ENCODE results near the gene TRAF3.

DNA sequence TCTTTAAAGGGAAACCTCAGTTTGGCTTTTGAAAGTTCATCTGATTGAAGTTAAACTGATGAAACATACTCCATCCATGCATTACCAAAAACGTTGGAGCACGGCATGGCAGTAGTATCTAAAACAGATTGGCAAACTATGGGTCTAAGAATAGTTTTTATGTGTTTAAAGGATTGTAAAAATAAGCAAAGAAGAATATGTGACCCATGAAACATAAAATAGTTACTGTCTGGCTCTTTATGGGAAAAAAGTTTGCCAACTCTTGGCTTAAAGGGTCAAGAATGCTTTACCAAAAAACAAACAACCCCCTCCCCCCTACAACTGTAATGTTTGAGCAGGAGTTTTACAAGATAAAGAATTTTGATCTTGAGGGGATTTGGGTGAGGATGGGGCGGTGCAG, 32.6 kb downstream of the TRAF3 start:
- TF ChIP-seq, protein P1, sequence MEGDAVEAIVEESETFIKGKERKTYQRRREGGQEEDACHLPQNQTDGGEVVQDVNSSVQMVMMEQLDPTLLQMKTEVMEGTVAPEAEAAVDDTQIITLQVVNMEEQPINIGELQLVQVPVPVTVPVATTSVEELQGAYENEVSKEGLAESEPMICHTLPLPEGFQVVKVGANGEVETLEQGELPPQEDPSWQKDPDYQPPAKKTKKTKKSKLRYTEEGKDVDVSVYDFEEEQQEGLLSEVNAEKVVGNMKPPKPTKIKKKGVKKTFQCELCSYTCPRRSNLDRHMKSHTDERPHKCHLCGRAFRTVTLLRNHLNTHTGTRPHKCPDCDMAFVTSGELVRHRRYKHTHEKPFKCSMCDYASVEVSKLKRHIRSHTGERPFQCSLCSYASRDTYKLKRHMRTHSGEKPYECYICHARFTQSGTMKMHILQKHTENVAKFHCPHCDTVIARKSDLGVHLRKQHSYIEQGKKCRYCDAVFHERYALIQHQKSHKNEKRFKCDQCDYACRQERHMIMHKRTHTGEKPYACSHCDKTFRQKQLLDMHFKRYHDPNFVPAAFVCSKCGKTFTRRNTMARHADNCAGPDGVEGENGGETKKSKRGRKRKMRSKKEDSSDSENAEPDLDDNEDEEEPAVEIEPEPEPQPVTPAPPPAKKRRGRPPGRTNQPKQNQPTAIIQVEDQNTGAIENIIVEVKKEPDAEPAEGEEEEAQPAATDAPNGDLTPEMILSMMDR (IDR thresholded peaks at IDR 0.05; ENCODE audit: insufficient read depth, low read length): no peak
- TF ChIP-seq POLR2AphosphoS5 (IDR thresholded peaks at IDR 0.05; ENCODE audit: low read depth): no peak

All from HL-60 (cell line).